Upper lobe of left lung (tissue), 4 donors: Measurements from ENCODE around the gene TCERG1L.

Experiments
- CTCF ChIP-seq, 6 experiments: fragments of 450-650 bp in 4 of 6; fragments of 200-600 bp in 2 of 6; sonication (generic) in 2 of 6; IDR thresholded peaks; one replicate each; pipeline ENCODE4 v1.5.1; 2016 to 2019; ENCODE audit warnings: antibody characterized with exemption in 6 of 6
- EP300 ChIP-seq, 4 donors: sonication (generic); formaldehyde crosslinking; IDR thresholded peaks; one replicate each; pipeline ENCODE4 v1.5.1; 2017; ENCODE audit warnings: antibody characterized with exemption in 4 of 4, control low read depth in 2 of 4
- POLR2A ChIP-seq, 4 donors: fragments of 450-650 bp; IDR thresholded peaks; one replicate each; pipeline ENCODE4 v1.5.1; 2016 to 2017; ENCODE audit warnings: antibody characterized with exemption in 4 of 4, mild to moderate bottlenecking in 2 of 4

- no peak for TF ChIP-seq CTCF (IDR thresholded peaks at IDR 0.05)
- no peak for TF ChIP-seq POLR2A (IDR thresholded peaks at IDR 0.05)
- TF ChIP-seq EP300 (IDR thresholded peaks at IDR 0.05) = no peak
These were observed 39.6 kb downstream of the TCERG1L start for GRCh38 chr10:131271966-131272365.
